NOMO-1 treated with dmso at 0.1 percent for 144 hours (cell line): ENCODE results near the gene CIB4.

Experiments used
- DNase-seq: peaks from one replicate; lab custom pipeline; 2025; ENCODE audit not compliant: unreplicated experiment; lab: John Stamatoyannopoulos, UW

The CIB4 gene

GRCh38 chr2:26640781-26641564, at the start of gene CIB4:
Gene CIB4, minus strand, starts transcription at chr2:26641366. Its CDS starts 52 bp downstream, at chr2:26641314.
- DNase-seq = no peak

- DNase-seq = no peak
Observed at GRCh38 chr2:26687801-26688200, 46.6 kb upstream of the CIB4 start.

DNA sequence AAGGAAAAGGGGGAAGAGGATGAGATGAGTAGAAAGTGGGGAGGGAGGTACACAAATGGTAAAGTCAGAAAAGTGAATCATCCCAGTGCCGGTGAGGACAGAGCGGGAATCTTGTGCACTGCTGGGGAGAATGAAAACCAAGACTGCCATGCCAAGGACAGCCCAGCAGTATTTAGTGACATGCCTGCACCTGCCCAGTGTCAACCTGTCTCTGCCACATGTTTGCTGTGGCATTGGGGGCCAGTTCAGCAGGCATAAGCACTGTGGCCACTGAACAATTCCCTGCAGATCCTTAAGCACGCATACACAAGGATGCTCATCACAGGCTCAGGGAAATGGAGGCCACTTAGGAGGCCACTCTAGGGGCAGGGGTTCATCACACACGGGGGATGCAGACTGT, 46.2 kb upstream of the CIB4 start:
- no peak for DNase-seq

GRCh38 chr2:26685989-26686839, 45.0 kb upstream of the CIB4 start:
- DNase-seq = no peak

DNA sequence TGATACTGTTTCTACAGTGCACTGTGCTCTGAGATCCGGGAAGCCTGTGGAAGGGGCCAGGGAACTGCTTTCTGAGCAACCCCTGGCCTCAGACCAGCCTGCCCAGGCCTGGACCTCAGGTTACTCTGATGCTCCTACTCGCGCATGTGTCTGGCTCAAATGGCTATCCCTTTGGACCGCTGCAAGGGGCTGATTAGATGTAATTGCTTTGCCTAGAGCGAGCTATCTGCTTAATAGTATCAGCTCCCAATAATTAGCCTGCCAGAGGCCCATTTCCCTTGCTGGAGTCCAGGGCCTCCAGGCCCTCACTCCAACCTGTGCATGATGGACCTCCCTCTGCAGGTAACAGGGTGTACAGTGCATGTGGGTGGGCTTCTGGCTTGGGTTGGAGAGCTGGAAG, 44.2 kb upstream of the CIB4 start:
- DNase-seq = no peak

GRCh38 chr2:26683583-26683982, 42.4 kb upstream of the CIB4 start:
- DNase-seq = no peak

DNA sequence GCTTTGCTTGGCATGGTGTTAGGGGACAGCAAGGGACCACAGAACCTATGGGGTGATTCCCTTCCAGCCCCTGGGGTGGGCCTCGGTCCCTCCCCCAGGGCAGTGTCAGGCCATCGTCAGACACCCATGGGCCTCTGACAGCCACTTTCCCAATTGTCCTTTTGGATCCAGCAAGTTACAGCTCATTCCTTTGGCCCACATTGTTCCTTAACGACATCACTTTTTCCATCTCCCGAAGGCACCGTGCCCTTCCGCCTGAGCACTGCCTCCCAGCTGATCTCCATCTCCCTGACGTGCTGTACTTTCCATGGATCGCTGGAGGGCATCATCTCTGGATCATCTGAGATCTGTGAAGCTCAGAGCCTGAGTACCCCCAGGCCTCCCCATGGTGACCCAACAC, 41.0 kb upstream of the CIB4 start:
- DNase-seq = no peak

GRCh38 chr2:26681656-26682055, 40.5 kb upstream of the CIB4 start:
- no peak for DNase-seq

DNA sequence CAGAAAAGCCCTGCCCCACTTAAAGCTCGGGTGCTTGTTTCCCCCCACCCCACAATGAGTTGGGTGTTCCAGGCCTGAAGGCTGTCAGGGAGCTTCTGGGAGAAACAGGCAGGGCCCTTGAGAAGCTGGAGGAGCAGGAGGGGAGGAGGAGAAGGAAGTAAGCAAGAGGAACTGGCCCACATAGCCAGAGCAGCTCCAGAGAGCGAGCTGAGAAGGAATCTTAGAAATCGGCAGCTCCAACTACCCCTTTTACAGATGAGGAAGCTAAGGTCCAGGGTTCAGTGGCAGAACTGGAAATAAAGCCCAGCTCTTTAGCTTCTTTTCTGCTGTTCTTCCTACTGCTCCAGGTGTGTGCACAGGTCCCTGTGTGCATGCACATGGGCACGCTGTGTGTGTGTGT, 38.7 kb upstream of the CIB4 start:
- DNase-seq = peak; percentile 15

DNA sequence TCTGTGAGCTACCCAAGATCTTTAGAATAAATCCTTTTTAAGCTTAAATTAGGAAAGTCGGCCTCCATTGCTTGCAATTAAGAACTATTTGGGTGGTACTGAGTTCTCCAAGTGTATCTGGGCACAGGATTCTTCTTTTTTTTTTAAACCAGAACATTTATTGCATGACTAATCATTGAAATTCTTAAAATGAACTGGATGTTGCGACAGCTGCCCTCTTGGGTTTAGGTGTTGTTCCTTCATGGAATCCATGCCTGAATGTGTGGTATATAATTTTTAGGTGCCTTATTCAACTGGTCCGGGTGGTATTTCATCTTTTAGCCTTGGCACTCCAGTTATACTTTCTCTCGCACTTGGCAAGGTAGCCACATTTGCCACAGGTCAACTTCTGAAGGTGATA, 36.9 kb upstream of the CIB4 start:
- DNase-seq = no peak

DNA sequence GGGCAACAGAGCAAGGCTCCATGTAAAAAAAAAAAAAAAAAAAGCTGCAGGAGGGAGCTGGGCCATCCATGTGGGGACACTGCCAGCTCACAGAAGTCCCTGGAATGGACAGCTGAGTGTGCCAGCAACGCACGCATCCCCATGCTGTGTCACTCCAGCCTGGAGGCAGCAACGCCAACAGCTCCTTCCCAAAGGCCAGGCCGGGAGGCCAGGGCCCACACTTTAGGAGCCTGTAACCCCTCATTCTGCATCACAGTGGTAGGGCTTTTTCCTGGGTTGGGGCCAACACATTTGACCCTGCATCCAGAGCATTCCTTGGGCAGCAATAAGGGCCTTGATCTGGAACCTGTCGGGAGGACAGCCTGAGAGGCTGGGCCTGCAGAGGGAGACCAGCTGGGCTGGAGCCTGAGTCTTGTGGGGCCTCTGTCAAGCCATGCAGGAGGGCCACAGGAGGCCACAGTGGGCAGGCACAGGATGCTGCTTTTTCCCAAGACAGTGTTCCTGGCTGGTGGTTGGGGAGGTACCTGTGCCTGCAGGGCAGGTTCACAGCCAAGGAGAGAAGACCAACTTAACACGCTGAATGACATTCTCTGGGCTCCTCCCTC, 34.6 kb upstream of the CIB4 start:
- no peak for DNase-seq

DNA sequence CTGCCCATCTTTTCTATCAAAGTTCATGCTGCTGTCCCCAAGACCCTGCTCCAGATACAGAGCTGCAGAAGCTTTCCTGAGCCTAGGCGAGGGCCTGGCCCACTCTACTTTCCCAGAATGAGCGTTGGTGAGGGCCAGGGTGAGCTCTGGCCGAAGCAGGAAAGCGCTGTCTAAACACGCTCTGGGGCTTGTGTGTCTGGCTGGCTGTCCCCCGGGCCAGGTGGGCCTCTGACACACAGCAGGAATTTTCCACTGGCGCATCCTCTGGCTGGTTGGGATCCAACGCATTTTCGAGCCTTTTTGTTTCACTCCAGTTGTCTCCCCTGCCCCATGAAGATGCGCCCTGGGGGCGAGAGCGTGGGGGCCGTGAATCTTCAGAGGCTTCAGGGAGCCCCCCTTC, 33.6 kb upstream of the CIB4 start:
- no peak for DNase-seq

- DNase-seq = no peak
Observed at GRCh38 chr2:26674002-26674751, 33.0 kb upstream of the CIB4 start.

- DNase-seq = no peak
Observed at GRCh38 chr2:26672818-26673393, 31.7 kb upstream of the CIB4 start.

DNA sequence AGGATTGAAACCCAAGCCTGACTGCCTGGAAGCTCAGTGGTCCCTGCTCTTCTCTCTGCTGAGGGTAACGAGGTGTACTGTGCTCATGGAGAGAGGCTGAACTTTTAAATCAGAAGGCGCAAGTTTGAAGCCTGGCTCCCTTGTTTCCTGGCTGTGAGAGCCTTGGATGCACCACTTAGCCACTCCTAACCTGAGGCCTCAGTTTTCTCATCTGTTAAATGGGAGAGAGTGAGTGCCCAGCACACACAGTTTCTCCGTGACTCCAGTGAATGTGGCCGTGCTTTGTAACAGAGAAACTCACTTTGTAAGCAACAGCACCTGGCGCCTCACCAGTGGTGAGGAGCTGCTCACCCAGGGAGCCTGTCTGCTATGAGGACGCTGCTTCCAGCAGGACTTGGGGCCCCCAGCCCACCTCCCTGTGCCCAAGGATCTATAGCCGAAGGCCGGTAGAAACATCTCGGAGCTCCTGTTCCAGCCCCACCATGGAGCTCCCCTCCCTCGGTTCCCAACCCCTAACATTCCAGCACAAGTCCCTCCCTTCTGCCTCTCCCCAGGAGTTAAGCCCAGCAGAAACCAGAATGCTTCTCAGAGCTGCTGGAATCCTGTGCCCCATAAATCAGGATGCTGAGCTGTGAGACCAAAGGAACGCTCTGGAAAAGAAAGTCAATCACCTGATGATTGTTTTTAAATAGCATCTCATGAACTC, 31.1 kb upstream of the CIB4 start:
- no peak for DNase-seq

DNA sequence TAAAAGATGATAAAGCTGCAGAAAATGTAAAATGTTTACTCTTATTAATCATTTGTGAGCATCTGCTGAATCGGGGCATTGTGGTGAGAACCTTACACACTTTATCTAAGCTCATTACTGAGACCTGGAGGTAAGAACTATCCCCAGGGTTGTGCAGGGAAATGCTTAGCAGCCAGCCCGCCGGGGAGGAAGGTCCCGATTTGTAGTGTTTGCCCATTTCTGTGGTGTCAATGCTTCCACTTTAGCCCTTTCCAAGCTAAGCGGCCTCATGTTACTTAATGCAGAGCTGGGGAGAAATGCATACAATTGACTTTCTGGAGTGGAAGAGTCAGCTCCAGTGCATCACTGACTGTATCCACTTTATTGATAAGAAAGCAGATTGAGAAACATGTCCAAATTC, 30.5 kb upstream of the CIB4 start:
- DNase-seq = no peak

- no peak for DNase-seq
Observed at GRCh38 chr2:26670931-26671460, 29.8 kb upstream of the CIB4 start.

GRCh38 chr2:26670171-26670570, 29.0 kb upstream of the CIB4 start:
- DNase-seq = no peak

GRCh38 chr2:26668856-26669750, 27.9 kb upstream of the CIB4 start:
- no peak for DNase-seq
